Measurements from ENCODE around the gene COL21A1. TPM values are rescaled to one million over a fixed set of nuclear protein-coding genes. Genes with fewer than 3 reads are reported as not detected.

The COL21A1 gene
- 4.0 TPM for polyA plus RNA-seq (2013, experiment 1 of 2)
- polyA plus RNA-seq (2013, experiment 2 of 2), result 3.9 TPM

- Histone ChIP-seq H3K4ac (ENCODE audit: low read depth in 1 of 2, low read length in 2 of 2) (peak within 1 kb of the TSS in 1 of 2 experiments; percentile 16), H3K4me2 (ENCODE audit: low read length, poor library complexity, severe bottlenecking) (peak within 1 kb of the TSS; percentile 93), H2BK120ac (ENCODE audit: low read depth, low read length) (no peak within 1 kb of the TSS), H2AFZ (ENCODE audit: low read depth, low read length) (peak within 1 kb of the TSS; percentile 64), H2BK5ac (ENCODE audit: low read depth, low read length, poor library complexity, severe bottlenecking) (no peak within 1 kb of the TSS), H3K23ac (ENCODE audit: low read length in 2 of 2) (peak within 1 kb of the TSS in 1 of 2 experiments; percentile 83), H3K18ac (ENCODE audit: low read depth in 1 of 2, low read length in 2 of 2) (peak within 1 kb of the TSS in 1 of 2 experiments; percentile 86), H3K4me3 (ENCODE audit: insufficient read depth in 1 of 2, low read depth in 1 of 2, low read length in 2 of 2) (peak within 1 kb of the TSS; percentile 61 to 85), H3K4me1 (ENCODE audit: control insufficient read depth, insufficient read depth, low read depth, low read length) (peaks cover 5% of the 10 kb centered on the region), H3K14ac (ENCODE audit: low read length in 2 of 2) (no peak within 1 kb of the TSS), H3K27ac (ENCODE audit: low read length, poor library complexity, severe bottlenecking) (no peak within 1 kb of the TSS), H3K36me3 (ENCODE audit: control insufficient read depth in 1 of 2, insufficient read depth in 2 of 2, low read depth in 1 of 2, low read length in 2 of 2) (no peaks in the 10 kb centered on the region), H4K91ac (ENCODE audit: low read length) (no peak within 1 kb of the TSS), H3K9me3 (ENCODE audit: control insufficient read depth, low read length) (no peaks in the 10 kb centered on the region), H2AK5ac (ENCODE audit: low read length, severe bottlenecking) (no peak within 1 kb of the TSS), H2BK12ac (ENCODE audit: low read length in 2 of 2) (peak within 1 kb of the TSS in 1 of 2 experiments; percentile 94), H4K8ac (ENCODE audit: low read length) (peak within 1 kb of the TSS; percentile 27), H3K27me3 (ENCODE audit: control insufficient read depth in 1 of 2, insufficient read depth in 1 of 2, low read length in 2 of 2) (peaks cover 0 to 4% of the 10 kb centered on the region in 2 experiments), H2BK15ac (ENCODE audit: low read depth, poor library complexity, severe bottlenecking) (no peak within 1 kb of the TSS), H3K79me1 (replicated peaks; ENCODE audit: low read length, poor library complexity, severe bottlenecking) (no peaks in the 10 kb centered on the region), H3K9ac (ENCODE audit: low read length) (peak within 1 kb of the TSS; percentile 78)
- WGBS, result 2% methylated on average over 35 of the region's 36 CpGs
- DNase-seq, result peak; percentile 46
Observed at GRCh38 chr6:56246881-56247653, at the start of gene COL21A1. Gene COL21A1, minus strand, starts transcription at chr6:56247580. Its CDS starts 64,962 bp downstream, at chr6:56182618.

GRCh38 chr6:56293781-56294180 lies 46.4 kb upstream of the COL21A1 start:
- Histone ChIP-seq H2BK5ac (ENCODE audit: low read depth, low read length, poor library complexity, severe bottlenecking) (no peak overlapping the region), H2AFZ (ENCODE audit: low read depth, low read length) (no peak overlapping the region), H4K8ac (ENCODE audit: low read length) (no peak overlapping the region), H3K36me3 (ENCODE audit: control insufficient read depth in 1 of 2, insufficient read depth in 2 of 2, low read depth in 1 of 2, low read length in 2 of 2) (no peaks in the 10 kb centered on the region), H3K27me3 (ENCODE audit: control insufficient read depth in 1 of 2, insufficient read depth in 1 of 2, low read length in 2 of 2) (no peaks in the 10 kb centered on the region), H3K9me3 (ENCODE audit: control insufficient read depth, low read length) (no peaks in the 10 kb centered on the region), H3K9ac (ENCODE audit: low read length) (no peak overlapping the region), H3K4me3 (ENCODE audit: insufficient read depth in 1 of 2, low read depth in 1 of 2, low read length in 2 of 2) (no peak overlapping the region), H3K4ac (ENCODE audit: low read depth in 1 of 2, low read length in 2 of 2) (no peak overlapping the region), H2BK120ac (ENCODE audit: low read depth, low read length) (no peak overlapping the region), H3K4me2 (ENCODE audit: low read length, poor library complexity, severe bottlenecking) (no peak overlapping the region), H3K79me1 (replicated peaks; ENCODE audit: low read length, poor library complexity, severe bottlenecking) (no peaks in the 10 kb centered on the region), H2BK12ac (ENCODE audit: low read length in 2 of 2) (no peak overlapping the region), H3K23ac (ENCODE audit: low read length in 2 of 2) (no peak overlapping the region), H3K18ac (ENCODE audit: low read depth in 1 of 2, low read length in 2 of 2) (no peak overlapping the region), H3K4me1 (ENCODE audit: control insufficient read depth, insufficient read depth, low read depth, low read length) (no peaks in the 10 kb centered on the region), H3K27ac (ENCODE audit: low read length, poor library complexity, severe bottlenecking) (no peak overlapping the region), H2BK15ac (ENCODE audit: low read depth, poor library complexity, severe bottlenecking) (no peak overlapping the region), H2AK5ac (ENCODE audit: low read length, severe bottlenecking) (no peak overlapping the region), H3K14ac (ENCODE audit: low read length in 2 of 2) (no peak overlapping the region), H4K91ac (ENCODE audit: low read length) (no peak overlapping the region)
- DNase-seq, result no peak
- WGBS, result 88% methylated on average over 2 of the region's 3 CpGs

GRCh38 chr6:56292505-56293181 lies 45.3 kb upstream of the COL21A1 start:
- no peaks in the 10 kb centered on the region for H3K79me1 ChIP-seq (replicated peaks; ENCODE audit: low read length, poor library complexity, severe bottlenecking)
- H2AK5ac ChIP-seq (ENCODE audit: low read length, severe bottlenecking), result no peak overlapping the region
- H3K18ac ChIP-seq (ENCODE audit: low read depth in 1 of 2, low read length in 2 of 2), result no peak overlapping the region
- H4K91ac ChIP-seq (ENCODE audit: low read length), result no peak overlapping the region
- no peak overlapping the region for H2BK120ac ChIP-seq (ENCODE audit: low read depth, low read length)
- H3K14ac ChIP-seq (ENCODE audit: low read length in 2 of 2), result no peak overlapping the region
- no peak overlapping the region for H3K23ac ChIP-seq (ENCODE audit: low read length in 2 of 2)
- H3K9me3 ChIP-seq (ENCODE audit: control insufficient read depth, low read length), result no peaks in the 10 kb centered on the region
- H2AFZ ChIP-seq (ENCODE audit: low read depth, low read length), result no peak overlapping the region
- H2BK5ac ChIP-seq (ENCODE audit: low read depth, low read length, poor library complexity, severe bottlenecking), result no peak overlapping the region
- H3K4me1 ChIP-seq (ENCODE audit: control insufficient read depth, insufficient read depth, low read depth, low read length), result no peaks in the 10 kb centered on the region
- H3K4me2 ChIP-seq (ENCODE audit: low read length, poor library complexity, severe bottlenecking), result no peak overlapping the region
- peak; percentile 75 for DNase-seq
- no CpG with 5 or more reads among the region's 1 CpG for WGBS
- no peak overlapping the region for H3K4me3 ChIP-seq (ENCODE audit: insufficient read depth in 1 of 2, low read depth in 1 of 2, low read length in 2 of 2)
- H2BK12ac ChIP-seq (ENCODE audit: low read length in 2 of 2), result no peak overlapping the region
- H3K27me3 ChIP-seq (ENCODE audit: control insufficient read depth in 1 of 2, insufficient read depth in 1 of 2, low read length in 2 of 2), result no peaks in the 10 kb centered on the region
- no peak overlapping the region for H3K27ac ChIP-seq (ENCODE audit: low read length, poor library complexity, severe bottlenecking)
- H4K8ac ChIP-seq (ENCODE audit: low read length), result no peak overlapping the region
- H3K4ac ChIP-seq (ENCODE audit: low read depth in 1 of 2, low read length in 2 of 2), result no peak overlapping the region
- H3K36me3 ChIP-seq (ENCODE audit: control insufficient read depth in 1 of 2, insufficient read depth in 2 of 2, low read depth in 1 of 2, low read length in 2 of 2), result no peaks in the 10 kb centered on the region
- H3K9ac ChIP-seq (ENCODE audit: low read length), result no peak overlapping the region
- no peak overlapping the region for H2BK15ac ChIP-seq (ENCODE audit: low read depth, poor library complexity, severe bottlenecking)

GRCh38 chr6:56291302-56291917 lies 44.0 kb upstream of the COL21A1 start:
- Histone ChIP-seq H3K27ac (ENCODE audit: low read length, poor library complexity, severe bottlenecking) (no peak overlapping the region), H2BK15ac (ENCODE audit: low read depth, poor library complexity, severe bottlenecking) (no peak overlapping the region), H3K4me1 (ENCODE audit: control insufficient read depth, insufficient read depth, low read depth, low read length) (no peaks in the 10 kb centered on the region), H3K9ac (ENCODE audit: low read length) (no peak overlapping the region), H2BK120ac (ENCODE audit: low read depth, low read length) (no peak overlapping the region), H3K36me3 (ENCODE audit: control insufficient read depth in 1 of 2, insufficient read depth in 2 of 2, low read depth in 1 of 2, low read length in 2 of 2) (no peaks in the 10 kb centered on the region), H2AK5ac (ENCODE audit: low read length, severe bottlenecking) (peak overlapping the region; percentile 15), H3K4me3 (ENCODE audit: insufficient read depth in 1 of 2, low read depth in 1 of 2, low read length in 2 of 2) (no peak overlapping the region), H4K8ac (ENCODE audit: low read length) (peak overlapping the region; percentile 36), H3K18ac (ENCODE audit: low read depth in 1 of 2, low read length in 2 of 2) (peak overlapping the region in 1 of 2 experiments; percentile 77), H3K79me1 (replicated peaks; ENCODE audit: low read length, poor library complexity, severe bottlenecking) (no peaks in the 10 kb centered on the region), H3K4me2 (ENCODE audit: low read length, poor library complexity, severe bottlenecking) (no peak overlapping the region), H3K14ac (ENCODE audit: low read length in 2 of 2) (no peak overlapping the region), H2BK5ac (ENCODE audit: low read depth, low read length, poor library complexity, severe bottlenecking) (no peak overlapping the region), H2BK12ac (ENCODE audit: low read length in 2 of 2) (peak overlapping the region; percentile 15 to 61), H3K9me3 (ENCODE audit: control insufficient read depth, low read length) (no peaks in the 10 kb centered on the region), H4K91ac (ENCODE audit: low read length) (no peak overlapping the region), H2AFZ (ENCODE audit: low read depth, low read length) (no peak overlapping the region), H3K27me3 (ENCODE audit: control insufficient read depth in 1 of 2, insufficient read depth in 1 of 2, low read length in 2 of 2) (no peaks in the 10 kb centered on the region), H3K4ac (ENCODE audit: low read depth in 1 of 2, low read length in 2 of 2) (peak overlapping the region; percentile 11 to 31), H3K23ac (ENCODE audit: low read length in 2 of 2) (no peak overlapping the region)
- 77% methylated on average over 7 of the region's 7 CpGs for WGBS
- no peak for DNase-seq
